ENCODE results near the gene CMTR2. TPM values are rescaled to one million over a fixed set of nuclear protein-coding genes. Genes with fewer than 3 reads are reported as not detected.

The CMTR2 gene
- total RNA-seq, 1 donor from 2014 or later, result 23.1 TPM

DNA sequence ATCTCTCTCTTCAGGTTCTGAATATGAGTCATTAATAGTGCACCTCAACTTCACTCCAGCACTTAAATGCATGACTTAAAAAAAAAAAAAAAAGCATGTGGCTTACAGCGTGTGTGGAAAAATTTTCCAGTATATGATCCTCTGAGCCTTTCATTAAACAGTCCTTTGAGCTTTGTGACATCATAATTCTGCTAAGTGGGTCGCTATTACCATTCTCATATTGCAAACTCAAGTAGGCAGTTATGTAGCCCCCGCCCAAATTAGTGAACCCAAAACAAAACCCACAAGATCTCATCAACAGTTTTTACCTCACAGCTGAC, 672 bp downstream of the CMTR2 start:
- Histone ChIP-seq H3K36me3 (peaks cover 16 to 27% of the 10 kb centered on the region in 2 donors), H3K4me1 (no peaks in the 10 kb centered on the region), H3K4me3 (peak overlapping the region; percentile 63 to 76), H3K27me3 (no peaks in the 10 kb centered on the region), H3K27ac (peak overlapping the region; percentile 78 to 79), H3K9me3 (peaks cover 0 to 7% of the 10 kb centered on the region in 2 donors)
- intact Hi-C loops (cut with DNase I), result loop anchor here (5.0 kb wide), 1 partner anchor 529 kb away; no protein-coding TSS in a partner anchor
- TF ChIP-seq, protein P1, sequence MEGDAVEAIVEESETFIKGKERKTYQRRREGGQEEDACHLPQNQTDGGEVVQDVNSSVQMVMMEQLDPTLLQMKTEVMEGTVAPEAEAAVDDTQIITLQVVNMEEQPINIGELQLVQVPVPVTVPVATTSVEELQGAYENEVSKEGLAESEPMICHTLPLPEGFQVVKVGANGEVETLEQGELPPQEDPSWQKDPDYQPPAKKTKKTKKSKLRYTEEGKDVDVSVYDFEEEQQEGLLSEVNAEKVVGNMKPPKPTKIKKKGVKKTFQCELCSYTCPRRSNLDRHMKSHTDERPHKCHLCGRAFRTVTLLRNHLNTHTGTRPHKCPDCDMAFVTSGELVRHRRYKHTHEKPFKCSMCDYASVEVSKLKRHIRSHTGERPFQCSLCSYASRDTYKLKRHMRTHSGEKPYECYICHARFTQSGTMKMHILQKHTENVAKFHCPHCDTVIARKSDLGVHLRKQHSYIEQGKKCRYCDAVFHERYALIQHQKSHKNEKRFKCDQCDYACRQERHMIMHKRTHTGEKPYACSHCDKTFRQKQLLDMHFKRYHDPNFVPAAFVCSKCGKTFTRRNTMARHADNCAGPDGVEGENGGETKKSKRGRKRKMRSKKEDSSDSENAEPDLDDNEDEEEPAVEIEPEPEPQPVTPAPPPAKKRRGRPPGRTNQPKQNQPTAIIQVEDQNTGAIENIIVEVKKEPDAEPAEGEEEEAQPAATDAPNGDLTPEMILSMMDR (IDR thresholded peaks at IDR 0.05), result no peak
- DNase-seq (ENCODE audit: low spot score in 2 of 2), result no peak

DNA sequence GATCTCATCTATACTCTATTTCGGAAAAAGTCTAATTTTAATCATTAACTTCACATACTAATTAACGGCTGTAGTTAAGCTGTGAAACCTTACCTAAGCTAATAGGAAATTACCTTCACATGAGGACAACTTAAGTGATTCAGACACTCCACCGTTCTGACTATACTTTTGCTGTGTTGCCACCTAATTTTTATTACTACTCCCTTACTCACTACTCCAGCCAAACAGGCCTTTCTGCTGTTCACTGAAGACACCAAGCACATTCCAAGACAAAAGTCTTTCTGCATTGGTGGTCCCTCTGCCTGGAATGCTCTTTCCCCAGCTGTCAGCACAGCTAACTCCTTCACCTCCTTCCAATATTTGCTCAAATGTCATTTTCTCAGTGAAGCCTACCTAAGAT, 1.3 kb downstream of the CMTR2 start:
- Histone ChIP-seq H3K27ac (no peak overlapping the region), H3K27me3 (no peaks in the 10 kb centered on the region), H3K4me3 (peak overlapping the region in 1 of 2 donors; percentile 76)

DNA sequence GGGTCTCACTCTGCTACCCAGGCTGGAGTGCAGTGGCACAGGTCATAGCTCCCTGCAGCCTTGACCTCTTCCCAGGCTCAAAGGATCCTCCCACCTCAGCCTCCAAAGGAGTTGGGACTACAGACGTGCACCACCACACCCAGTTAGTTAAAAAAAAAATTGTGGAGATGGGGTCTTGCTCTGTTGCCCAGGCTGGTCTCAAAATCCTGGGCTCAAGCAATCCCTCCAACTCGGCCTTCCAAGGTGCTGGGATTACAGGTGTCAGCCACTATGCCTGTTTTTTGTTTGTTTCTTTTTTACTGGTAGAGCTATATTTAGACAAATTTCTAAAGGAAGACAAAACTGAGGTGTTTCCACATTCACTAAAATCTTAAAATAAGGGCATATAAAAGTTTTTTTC, 1.7 kb downstream of the CMTR2 start:
- H3K9me3 ChIP-seq, result peaks cover 0 to 7% of the 10 kb centered on the region in 2 donors
- peaks cover 17 to 28% of the 10 kb centered on the region in 2 donors for H3K36me3 ChIP-seq
- H3K27me3 ChIP-seq, result no peaks in the 10 kb centered on the region
- intact Hi-C loops (cut with DNase I), result loop anchor here (5.0 kb wide), 1 partner anchor 530 kb away; no protein-coding TSS in a partner anchor
- TF ChIP-seq, protein P1 (IDR thresholded peaks at IDR 0.05), result no peak
- no peak for DNase-seq (ENCODE audit: low spot score in 2 of 2)
- H3K4me1 ChIP-seq, result no peaks in the 10 kb centered on the region
- no peak overlapping the region for H3K4me3 ChIP-seq
- H3K27ac ChIP-seq, result no peak overlapping the region

More for the DNA sequence above, 1.3 kb downstream of the CMTR2 start:
- peaks cover 17 to 28% of the 10 kb centered on the region in 2 donors for H3K36me3 ChIP-seq
- intact Hi-C loops (cut with DNase I), result loop anchor here (5.0 kb wide), 1 partner anchor 529 kb away; no protein-coding TSS in a partner anchor
- H3K4me1 ChIP-seq, result no peaks in the 10 kb centered on the region
- DNase-seq (ENCODE audit: low spot score in 2 of 2), result no peak
- TF ChIP-seq, protein P1 (IDR thresholded peaks at IDR 0.05), result no peak
- peaks cover 0 to 7% of the 10 kb centered on the region in 2 donors for H3K9me3 ChIP-seq

DNA sequence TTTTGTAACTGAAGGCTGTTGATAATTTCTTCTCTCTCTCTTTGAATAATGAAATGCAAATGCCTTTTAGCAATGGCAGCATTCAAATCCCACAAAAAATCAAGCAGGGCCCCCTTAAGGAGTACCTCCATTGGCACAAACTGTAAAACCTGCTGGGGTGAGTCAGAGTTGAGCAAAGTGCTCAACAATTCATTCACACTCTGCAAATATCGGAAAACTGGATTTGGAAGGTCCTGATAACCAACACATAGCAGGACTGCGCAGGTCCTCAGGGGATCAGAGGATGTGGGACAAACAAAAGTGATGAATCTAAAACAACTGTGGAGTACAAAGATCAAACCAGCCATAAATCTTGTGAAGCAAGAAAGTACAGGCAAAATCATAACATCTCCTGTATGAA, 5.6 kb downstream of the CMTR2 start:
- H3K36me3 ChIP-seq, result peaks cover 17 to 28% of the 10 kb centered on the region in 2 donors
- no peak overlapping the region for H3K4me3 ChIP-seq
- intact Hi-C loops (cut with DNase I), result no loop called here
- TF ChIP-seq, protein P1 (IDR thresholded peaks at IDR 0.05), result no peak
- H3K9me3 ChIP-seq, result peaks cover 0 to 7% of the 10 kb centered on the region in 2 donors
- no peaks in the 10 kb centered on the region for H3K4me1 ChIP-seq
- DNase-seq (ENCODE audit: low spot score in 2 of 2), result no peak
- no peaks in the 10 kb centered on the region for H3K27me3 ChIP-seq
- no peak overlapping the region for H3K27ac ChIP-seq

DNA sequence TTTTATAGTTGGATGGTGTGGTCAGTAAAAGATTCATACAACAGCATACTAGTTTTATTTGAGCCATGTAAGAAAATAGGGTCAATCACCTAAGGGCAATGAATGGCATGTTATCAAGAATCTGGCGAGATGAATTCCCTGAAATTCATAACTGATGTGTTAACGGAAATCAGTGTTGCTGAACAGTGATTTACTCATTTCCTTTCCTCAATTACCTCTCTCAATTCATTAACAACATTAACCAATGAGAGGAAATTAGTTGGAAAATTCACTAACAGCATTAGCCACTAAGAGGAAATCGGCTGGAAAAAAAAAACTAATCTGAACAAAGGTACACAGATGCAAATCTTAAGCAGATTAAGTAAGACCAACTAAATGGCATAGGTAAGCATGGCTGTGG, 6.3 kb downstream of the CMTR2 start:
- H3K27me3 ChIP-seq, result no peaks in the 10 kb centered on the region
- no peak overlapping the region for H3K4me3 ChIP-seq
- H3K9me3 ChIP-seq, result peaks cover 0 to 7% of the 10 kb centered on the region in 2 donors
- TF ChIP-seq, protein P1 (IDR thresholded peaks at IDR 0.05), result no peak
- intact Hi-C loops (cut with DNase I), result no loop called here
- H3K36me3 ChIP-seq, result peaks cover 17 to 28% of the 10 kb centered on the region in 2 donors
- no peak for DNase-seq (ENCODE audit: low spot score in 2 of 2)
- H3K27ac ChIP-seq, result no peak overlapping the region
- no peaks in the 10 kb centered on the region for H3K4me1 ChIP-seq
